A549 (cell line): ENCODE results near the gene CDH4. TPM values are rescaled to one million over a fixed set of nuclear protein-coding genes. Genes with fewer than 3 reads are reported as not detected.

Source experiments
- ATAC-seq, 2 experiments: fragments of 200-7000 bp in 1 of 2; fragments of >200 bp in 1 of 2; cut with Nextera tagmentation in 1 of 2; cut with Tn5 transposase in 1 of 2; 3 replicates each; pipeline versions ENCODE4 v1.8.0 to v1.9.1; 2018 to 2020; ENCODE audit warnings: mild to moderate bottlenecking in 1 of 2, moderate library complexity in 1 of 2
- CTCF ChIA-PET: fragments of 300-600 bp; sonication (Branson Sonifier 250); formaldehyde crosslinking; extraction: SDS; loops from one replicate; lab custom pipeline; 2021; ENCODE audit warnings: antibody characterized with exemption, inconsistent platforms; lab: Yijun Ruan, JAX
- POLR2A ChIA-PET: fragments of 350-600 bp; formaldehyde crosslinking; extraction: SDS; loops from one replicate; lab custom pipeline; 2021; ENCODE audit warnings: antibody characterized with exemption, inconsistent platforms; lab: Yijun Ruan, JAX
- DNase-seq, 2 experiments: peaks; one replicate each; pipeline versions ENCODE4 v3.0.0 to v3.0.0-alpha.2; 2011 to 2016; ENCODE audit warnings: low read depth in 1 of 2, low spot score in 1 of 2
- FAIRE-seq: peaks from 2 replicates; lab custom pipeline; 2011; peaks lifted over from hg19 to GRCh38; lab: Jason Lieb, UNC
- H3K27ac ChIP-seq, 2 experiments: fragments of >200 bp; sonication (Bioruptor Twin); formaldehyde crosslinking; 3 replicates each; pipeline ENCODE4 v1.5.1; 2016 to 2017
- H3K4me1 ChIP-seq: fragments of >200 bp; sonication (Bioruptor Twin); formaldehyde crosslinking; 3 replicates; pipeline ENCODE4 v1.6.1; 2016
- H3K4me2 ChIP-seq: fragments of >200 bp; sonication (Bioruptor Twin); formaldehyde crosslinking; 3 replicates; pipeline ENCODE4 v1.6.1; 2016
- H3K4me3 ChIP-seq: fragments of >200 bp; sonication (Bioruptor Twin); formaldehyde crosslinking; 3 replicates; pipeline ENCODE4 v1.5.1; 2016
- H3K9me3 ChIP-seq: fragments of >200 bp; sonication (Bioruptor Twin); formaldehyde crosslinking; 3 replicates; pipeline ENCODE4 v1.6.1; 2016
- CEBPB ChIP-seq, 2 experiments: fragments of >200 bp in 1 of 2; sonication (Bioruptor Twin) in 1 of 2; formaldehyde crosslinking in 1 of 2; IDR thresholded peaks; 2 replicates each; pipeline ENCODE4 v1.6.1; 2012 to 2016
- EHF ChIP-seq: fragments of 250-450 bp; sonication (Bioruptor Pico); IDR thresholded peaks from 2 replicates; pipeline ENCODE4 v1.5.0; 2020; ENCODE audit warnings: mild to moderate bottlenecking
- EHMT2 ChIP-seq: fragments of 200-600 bp; sonication (generic); IDR thresholded peaks from 2 replicates; pipeline ENCODE4 v1.6.1; 2016; ENCODE audit warnings: antibody characterized with exemption, low read depth, mild to moderate bottlenecking, moderate library complexity
- ESRRA ChIP-seq: fragments of 150-350 bp; IDR thresholded peaks from 2 replicates; pipeline ENCODE4 v1.6.1; 2014; ENCODE audit warnings: mild to moderate bottlenecking, low read length, borderline replicate concordance
- FOSL2 ChIP-seq, 2 experiments: fragments of 450-650 bp in 1 of 2; fragments of >200 bp in 1 of 2; sonication (Bioruptor Twin) in 1 of 2; formaldehyde crosslinking; IDR thresholded peaks; 2 replicates each; pipeline versions ENCODE4 v1.5.0 to v1.6.1; 2016 to 2020; ENCODE audit warnings: mild to moderate bottlenecking in 1 of 2, moderate library complexity in 1 of 2
- HDAC2 ChIP-seq: fragments of 200-600 bp; sonication (generic); IDR thresholded peaks from 2 replicates; pipeline ENCODE4 v1.6.1; 2016
- HOXA7 ChIP-seq: fragments of 250-450 bp; sonication (Bioruptor Pico); IDR thresholded peaks from 2 replicates; pipeline ENCODE4 v1.5.0; 2020; ENCODE audit warnings: mild to moderate bottlenecking, moderate library complexity
- HOXB13 ChIP-seq: fragments of 250-450 bp; sonication (Bioruptor Pico); IDR thresholded peaks from 2 replicates; pipeline ENCODE4 v1.5.0; 2020; ENCODE audit warnings: low read depth, mild to moderate bottlenecking, moderate library complexity
- JUN ChIP-seq, 2 experiments: fragments of >200 bp; sonication (Bioruptor Twin); formaldehyde crosslinking; IDR thresholded peaks; 2 replicates in 1 of 2; 3 replicates in 1 of 2; pipeline ENCODE4 v1.6.1; 2016 to 2017
- KDM5A ChIP-seq: fragments of 200-600 bp; sonication (generic); IDR thresholded peaks from 2 replicates; pipeline ENCODE4 v1.6.1; 2016; ENCODE audit warnings: antibody characterized with exemption, mild to moderate bottlenecking
- MAFK ChIP-seq: fragments of 450-650 bp; IDR thresholded peaks from 2 replicates; pipeline ENCODE4 v1.6.1; 2014; ENCODE audit not compliant: partially characterized antibody
- MAZ ChIP-seq: fragments of 150-350 bp; IDR thresholded peaks from 2 replicates; pipeline ENCODE4 v1.6.1; 2014; ENCODE audit warnings: antibody characterized with exemption, low read depth, low read length, borderline replicate concordance
- NFE2L2 ChIP-seq: fragments of 150-350 bp; conservative IDR thresholded peaks from 2 replicates; pipeline ENCODE4 v1.6.1; 2014; ENCODE audit warnings: low read length
- NPAS2 ChIP-seq: fragments of 250-450 bp; sonication (Bioruptor Pico); IDR thresholded peaks from 2 replicates; pipeline ENCODE4 v1.8.0; 2022; ENCODE audit warnings: mild to moderate bottlenecking, moderate library complexity, borderline replicate concordance
- NR3C1 ChIP-seq: fragments of >200 bp; sonication (Bioruptor Twin); formaldehyde crosslinking; IDR thresholded peaks from 3 replicates; pipeline ENCODE4 v1.6.1; 2017
- RNF2 ChIP-seq: fragments of 200-600 bp; sonication (generic); IDR thresholded peaks from 2 replicates; pipeline ENCODE4 v1.6.1; 2016; ENCODE audit warnings: low read depth, mild to moderate bottlenecking, antibody characterized with exemption, moderate library complexity, borderline replicate concordance
- TFCP2L1 ChIP-seq: fragments of 250-450 bp; sonication (Bioruptor Pico); IDR thresholded peaks from 2 replicates; pipeline ENCODE4 v1.5.0; 2021; ENCODE audit warnings: mild to moderate bottlenecking
- ZFP36 ChIP-seq: fragments of 450-650 bp; IDR thresholded peaks from 2 replicates; pipeline ENCODE4 v1.6.1; 2014; ENCODE audit warnings: borderline replicate concordance; ENCODE audit not compliant: partially characterized antibody
- ZNF302 ChIP-seq: fragments of 250-450 bp; sonication (Bioruptor Pico); IDR thresholded peaks from 2 replicates; pipeline ENCODE4 v1.9.0; 2021; ENCODE audit warnings: inconsistent platforms, mild to moderate bottlenecking, moderate library complexity
- WGBS: methylation state at CpG from one replicate; pipeline ENCODE4 v1.1.6; 2017; ENCODE audit errors: missing lambda C conversion rate; 5-methylcytosine and 5-hydroxymethylcytosine counted together
- polyA plus RNA-seq, 4 experiments: library from polyadenylated mRNA; depleted of rRNA in 3 of 4; stranded (reverse); fragments of >200 nt; fragmentation: RNase III in 1 of 4; extraction: RNeasy Plus Mini Kit Qiagen cat#74134 plus additional on column Dnase treatment in 1 of 4; gene quantifications; 2 replicates in 3 of 4; 3 replicates in 1 of 4; pipeline ENCODE4 v1.2.3, GENCODE V29; 2011 to 2017
- TF ChIP-seq, protein P1 (sequence below): fragments of 150-350 bp; IDR thresholded peaks from 2 replicates; pipeline ENCODE4 v1.6.1; 2014; ENCODE audit warnings: low read depth, mild to moderate bottlenecking, low read length
- TF ChIP-seq, protein P2 (sequence below): IDR thresholded peaks from 2 replicates; pipeline ENCODE4 v1.6.1; 2012
- TF ChIP-seq, protein P3 (sequence below): fragments of >200 bp; sonication (Bioruptor Twin); formaldehyde crosslinking; IDR thresholded peaks from 2 replicates; pipeline ENCODE4 v1.6.1; 2016
- TF ChIP-seq, protein P4 (sequence below): fragments of 200-600 bp; sonication (generic); IDR thresholded peaks from 2 replicates; pipeline ENCODE4 v1.6.1; 2016; ENCODE audit warnings: antibody characterized with exemption, mild to moderate bottlenecking, moderate library complexity
- TF ChIP-seq, protein P5 (sequence below): fragments of 250-450 bp; sonication (Bioruptor Pico); IDR thresholded peaks from 2 replicates; pipeline ENCODE4 v1.5.0; 2020; ENCODE audit warnings: low read depth, mild to moderate bottlenecking, moderate library complexity
- TF ChIP-seq, protein P6 (sequence below): fragments of 250-450 bp; sonication (Bioruptor Pico); IDR thresholded peaks from 2 replicates; pipeline ENCODE4 v1.5.0; 2021; ENCODE audit warnings: mild to moderate bottlenecking, moderate library complexity, borderline replicate concordance

The CDH4 gene
- polyA plus RNA-seq, 2 of the 4 experiments (the other 2 are of a cell fraction): 3.4 to 10.3 TPM

DNA sequence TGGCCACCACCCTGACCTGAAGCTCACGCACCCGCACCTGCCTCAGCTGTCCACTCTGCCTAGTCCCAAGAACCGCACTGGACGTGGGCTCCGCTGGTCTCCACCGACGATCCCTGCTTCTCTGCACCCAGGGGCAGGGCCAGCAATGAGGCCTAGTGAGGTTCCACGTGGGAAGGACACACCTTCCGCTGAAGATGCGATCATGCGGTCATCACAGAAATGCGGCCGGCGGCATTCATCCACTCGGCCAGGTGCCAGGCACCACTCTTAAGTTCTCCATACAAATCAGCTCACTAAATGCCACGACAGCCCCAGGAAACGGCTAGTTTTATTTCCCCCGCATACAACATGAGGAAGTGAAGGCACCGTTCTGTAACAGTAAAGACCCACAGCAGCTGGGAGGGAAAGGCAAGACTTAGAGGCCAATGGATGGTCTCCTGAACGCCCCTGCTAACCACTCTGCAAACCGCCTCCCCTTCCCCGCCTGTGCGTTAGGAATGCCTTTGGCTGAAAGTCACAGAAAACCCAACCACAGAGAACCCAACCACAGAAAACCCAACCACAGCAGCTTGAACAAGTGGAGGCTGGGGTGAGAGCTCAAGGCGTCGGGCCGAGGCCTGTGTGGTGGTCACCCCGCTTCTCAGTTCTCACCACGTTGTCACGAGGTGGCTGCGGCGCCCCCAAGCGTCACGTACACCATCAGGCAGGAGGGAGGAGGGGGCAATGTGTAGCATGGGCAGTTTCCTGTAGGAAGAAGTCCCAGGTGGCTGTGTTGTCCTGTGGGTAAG, 609.2 kb downstream of the CDH4 start:
- H3K9me3 ChIP-seq: no peaks in the 10 kb centered on the region
- TF ChIP-seq EHMT2 (no peak), KDM5A (no peak), NR3C1 (no peak), FOSL2 (IDR thresholded peaks at IDR 0.05) (no peak), FOSL2 (CRISPR knock-in tag; IDR thresholded peaks at IDR 0.05) (no peak), JUN (IDR thresholded peaks at IDR 0.05) (no peak), TFCP2L1 (no peak), MAZ (no peak), HOXA7 (no peak), MAFK (no peak), ZNF302 (CRISPR knock-in tag) (no peak), ZFP36 (no peak), NFE2L2 (no peak), HOXB13 (CRISPR knock-in tag) (no peak), HDAC2 (no peak), ESRRA (no peak), CEBPB (IDR thresholded peaks at IDR 0.05) (no peak)
- TF ChIP-seq, protein P1, sequence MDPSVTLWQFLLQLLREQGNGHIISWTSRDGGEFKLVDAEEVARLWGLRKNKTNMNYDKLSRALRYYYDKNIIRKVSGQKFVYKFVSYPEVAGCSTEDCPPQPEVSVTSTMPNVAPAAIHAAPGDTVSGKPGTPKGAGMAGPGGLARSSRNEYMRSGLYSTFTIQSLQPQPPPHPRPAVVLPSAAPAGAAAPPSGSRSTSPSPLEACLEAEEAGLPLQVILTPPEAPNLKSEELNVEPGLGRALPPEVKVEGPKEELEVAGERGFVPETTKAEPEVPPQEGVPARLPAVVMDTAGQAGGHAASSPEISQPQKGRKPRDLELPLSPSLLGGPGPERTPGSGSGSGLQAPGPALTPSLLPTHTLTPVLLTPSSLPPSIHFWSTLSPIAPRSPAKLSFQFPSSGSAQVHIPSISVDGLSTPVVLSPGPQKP: no peak
- TF ChIP-seq, protein P2, sequence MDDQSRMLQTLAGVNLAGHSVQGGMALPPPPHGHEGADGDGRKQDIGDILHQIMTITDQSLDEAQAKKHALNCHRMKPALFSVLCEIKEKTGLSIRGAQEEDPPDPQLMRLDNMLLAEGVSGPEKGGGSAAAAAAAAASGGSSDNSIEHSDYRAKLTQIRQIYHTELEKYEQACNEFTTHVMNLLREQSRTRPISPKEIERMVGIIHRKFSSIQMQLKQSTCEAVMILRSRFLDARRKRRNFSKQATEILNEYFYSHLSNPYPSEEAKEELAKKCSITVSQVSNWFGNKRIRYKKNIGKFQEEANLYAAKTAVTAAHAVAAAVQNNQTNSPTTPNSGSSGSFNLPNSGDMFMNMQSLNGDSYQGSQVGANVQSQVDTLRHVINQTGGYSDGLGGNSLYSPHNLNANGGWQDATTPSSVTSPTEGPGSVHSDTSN: no peak
- TF ChIP-seq, protein P3, sequence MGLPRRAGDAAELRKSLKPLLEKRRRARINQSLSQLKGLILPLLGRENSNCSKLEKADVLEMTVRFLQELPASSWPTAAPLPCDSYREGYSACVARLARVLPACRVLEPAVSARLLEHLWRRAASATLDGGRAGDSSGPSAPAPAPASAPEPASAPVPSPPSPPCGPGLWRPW: no peak
- no peaks in the 10 kb centered on the region for H3K4me1 ChIP-seq
- 71% methylated on average over 33 of the region's 33 CpGs for WGBS
- FAIRE-seq (no peak), DNase-seq (no peak), ATAC-seq (no peak)
- CTCF ChIA-PET: interaction anchor here (1.1 to 1.3 kb wide), 2 partner anchors 23 to 35 kb away, joined by 3 read pairs; no protein-coding TSS in a partner anchor
- H3K27ac ChIP-seq: no peak overlapping the region
- no peak overlapping the region for H3K4me3 ChIP-seq
- no peak overlapping the region for H3K4me2 ChIP-seq
- POLR2A ChIA-PET: no interaction called here

DNA sequence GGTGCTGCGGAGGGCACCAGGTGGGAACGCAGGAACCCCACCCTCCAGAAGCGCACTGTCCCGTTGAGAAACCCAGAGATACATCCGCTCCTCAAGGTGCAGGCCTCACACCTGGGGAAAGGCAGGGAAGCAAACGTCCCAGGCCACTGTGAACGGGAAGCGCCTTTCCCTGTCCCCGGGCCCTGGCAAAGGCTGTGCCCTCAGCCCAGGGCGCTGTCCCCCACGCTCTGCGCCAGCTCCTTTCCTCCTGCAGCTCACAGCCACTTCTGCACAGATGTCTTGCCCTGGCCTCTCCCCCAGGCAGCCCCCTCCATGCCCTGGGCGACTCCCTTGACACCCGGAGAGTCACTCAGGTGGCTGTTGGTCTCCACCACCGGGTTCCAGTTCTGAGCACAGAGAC, 609.8 kb downstream of the CDH4 start:
- Histone ChIP-seq H3K4me1 (no peaks in the 10 kb centered on the region), H3K27ac (no peak overlapping the region), H3K9me3 (no peaks in the 10 kb centered on the region), H3K4me3 (no peak overlapping the region), H3K4me2 (no peak overlapping the region)
- ATAC-seq (no peak), FAIRE-seq (no peak), DNase-seq (no peak)
- TF ChIP-seq HOXB13 (CRISPR knock-in tag) (no peak), EHMT2 (no peak), RNF2 (no peak), CEBPB (IDR thresholded peaks at IDR 0.05) (no peak), NPAS2 (CRISPR knock-in tag) (no peak), EHF (CRISPR knock-in tag) (no peak), FOSL2 (IDR thresholded peaks at IDR 0.05) (no peak), FOSL2 (CRISPR knock-in tag; IDR thresholded peaks at IDR 0.05) (no peak), ZFP36 (no peak)
- TF ChIP-seq, protein P4, sequence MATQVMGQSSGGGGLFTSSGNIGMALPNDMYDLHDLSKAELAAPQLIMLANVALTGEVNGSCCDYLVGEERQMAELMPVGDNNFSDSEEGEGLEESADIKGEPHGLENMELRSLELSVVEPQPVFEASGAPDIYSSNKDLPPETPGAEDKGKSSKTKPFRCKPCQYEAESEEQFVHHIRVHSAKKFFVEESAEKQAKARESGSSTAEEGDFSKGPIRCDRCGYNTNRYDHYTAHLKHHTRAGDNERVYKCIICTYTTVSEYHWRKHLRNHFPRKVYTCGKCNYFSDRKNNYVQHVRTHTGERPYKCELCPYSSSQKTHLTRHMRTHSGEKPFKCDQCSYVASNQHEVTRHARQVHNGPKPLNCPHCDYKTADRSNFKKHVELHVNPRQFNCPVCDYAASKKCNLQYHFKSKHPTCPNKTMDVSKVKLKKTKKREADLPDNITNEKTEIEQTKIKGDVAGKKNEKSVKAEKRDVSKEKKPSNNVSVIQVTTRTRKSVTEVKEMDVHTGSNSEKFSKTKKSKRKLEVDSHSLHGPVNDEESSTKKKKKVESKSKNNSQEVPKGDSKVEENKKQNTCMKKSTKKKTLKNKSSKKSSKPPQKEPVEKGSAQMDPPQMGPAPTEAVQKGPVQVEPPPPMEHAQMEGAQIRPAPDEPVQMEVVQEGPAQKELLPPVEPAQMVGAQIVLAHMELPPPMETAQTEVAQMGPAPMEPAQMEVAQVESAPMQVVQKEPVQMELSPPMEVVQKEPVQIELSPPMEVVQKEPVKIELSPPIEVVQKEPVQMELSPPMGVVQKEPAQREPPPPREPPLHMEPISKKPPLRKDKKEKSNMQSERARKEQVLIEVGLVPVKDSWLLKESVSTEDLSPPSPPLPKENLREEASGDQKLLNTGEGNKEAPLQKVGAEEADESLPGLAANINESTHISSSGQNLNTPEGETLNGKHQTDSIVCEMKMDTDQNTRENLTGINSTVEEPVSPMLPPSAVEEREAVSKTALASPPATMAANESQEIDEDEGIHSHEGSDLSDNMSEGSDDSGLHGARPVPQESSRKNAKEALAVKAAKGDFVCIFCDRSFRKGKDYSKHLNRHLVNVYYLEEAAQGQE: no peak
- TF ChIP-seq, protein P5, sequence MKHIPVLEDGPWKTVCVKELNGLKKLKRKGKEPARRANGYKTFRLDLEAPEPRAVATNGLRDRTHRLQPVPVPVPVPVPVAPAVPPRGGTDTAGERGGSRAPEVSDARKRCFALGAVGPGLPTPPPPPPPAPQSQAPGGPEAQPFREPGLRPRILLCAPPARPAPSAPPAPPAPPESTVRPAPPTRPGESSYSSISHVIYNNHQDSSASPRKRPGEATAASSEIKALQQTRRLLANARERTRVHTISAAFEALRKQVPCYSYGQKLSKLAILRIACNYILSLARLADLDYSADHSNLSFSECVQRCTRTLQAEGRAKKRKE (CRISPR knock-in tag): no peak
- TF ChIP-seq, protein P6, sequence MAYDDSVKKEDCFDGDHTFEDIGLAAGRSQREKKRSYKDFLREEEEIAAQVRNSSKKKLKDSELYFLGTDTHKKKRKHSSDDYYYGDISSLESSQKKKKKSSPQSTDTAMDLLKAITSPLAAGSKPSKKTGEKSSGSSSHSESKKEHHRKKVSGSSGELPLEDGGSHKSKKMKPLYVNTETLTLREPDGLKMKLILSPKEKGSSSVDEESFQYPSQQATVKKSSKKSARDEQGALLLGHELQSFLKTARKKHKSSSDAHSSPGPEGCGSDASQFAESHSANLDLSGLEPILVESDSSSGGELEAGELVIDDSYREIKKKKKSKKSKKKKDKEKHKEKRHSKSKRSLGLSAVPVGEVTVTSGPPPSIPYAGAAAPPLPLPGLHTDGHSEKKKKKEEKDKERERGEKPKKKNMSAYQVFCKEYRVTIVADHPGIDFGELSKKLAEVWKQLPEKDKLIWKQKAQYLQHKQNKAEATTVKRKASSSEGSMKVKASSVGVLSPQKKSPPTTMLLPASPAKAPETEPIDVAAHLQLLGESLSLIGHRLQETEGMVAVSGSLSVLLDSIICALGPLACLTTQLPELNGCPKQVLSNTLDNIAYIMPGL (CRISPR knock-in tag): no peak
- 82% methylated on average over 13 of the region's 15 CpGs for WGBS
- POLR2A ChIA-PET: no interaction called here
- CTCF ChIA-PET: interaction anchor here (1.1 to 1.3 kb wide), 2 partner anchors 24 to 34 kb away, joined by 3 read pairs; no protein-coding TSS in a partner anchor
